ENCODE results near the gene THSD4.
"Not testable (repeated sequence)": the region's sequence is repeated elsewhere in the genome, so short reads cannot be mapped to it uniquely, and the experiment has no call there.

The THSD4 gene

DNA sequence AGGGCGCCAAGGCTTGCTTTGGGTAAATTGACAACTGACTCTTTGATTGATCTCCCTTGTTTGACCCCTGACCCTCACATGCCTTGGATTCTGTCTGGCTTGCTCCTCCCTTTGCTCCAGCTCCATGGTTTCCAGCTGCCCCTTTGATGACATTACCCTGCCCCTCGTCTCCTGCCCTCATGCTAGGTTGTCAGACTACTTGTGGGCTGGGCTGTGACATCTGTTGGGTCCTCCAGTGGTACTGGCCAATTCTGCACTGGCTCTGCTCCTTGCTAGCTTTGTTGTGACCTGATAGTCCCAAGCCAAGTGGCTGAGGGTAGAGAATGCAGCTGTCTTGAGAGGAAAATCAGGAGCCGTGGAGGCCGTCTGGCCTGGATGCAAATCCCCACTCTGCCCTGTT lies 6.2 kb downstream of the THSD4 start:
- H3K4me3 ChIP-seq (ENCODE audit: low read depth, low read length): no peak overlapping the region
- in situ Hi-C loops (cut with HindIII; ENCODE audit: low sequenced_read_pairs): no loop called here
- no peak for DNase-seq (ENCODE audit: low read depth, low spot score)

DNA sequence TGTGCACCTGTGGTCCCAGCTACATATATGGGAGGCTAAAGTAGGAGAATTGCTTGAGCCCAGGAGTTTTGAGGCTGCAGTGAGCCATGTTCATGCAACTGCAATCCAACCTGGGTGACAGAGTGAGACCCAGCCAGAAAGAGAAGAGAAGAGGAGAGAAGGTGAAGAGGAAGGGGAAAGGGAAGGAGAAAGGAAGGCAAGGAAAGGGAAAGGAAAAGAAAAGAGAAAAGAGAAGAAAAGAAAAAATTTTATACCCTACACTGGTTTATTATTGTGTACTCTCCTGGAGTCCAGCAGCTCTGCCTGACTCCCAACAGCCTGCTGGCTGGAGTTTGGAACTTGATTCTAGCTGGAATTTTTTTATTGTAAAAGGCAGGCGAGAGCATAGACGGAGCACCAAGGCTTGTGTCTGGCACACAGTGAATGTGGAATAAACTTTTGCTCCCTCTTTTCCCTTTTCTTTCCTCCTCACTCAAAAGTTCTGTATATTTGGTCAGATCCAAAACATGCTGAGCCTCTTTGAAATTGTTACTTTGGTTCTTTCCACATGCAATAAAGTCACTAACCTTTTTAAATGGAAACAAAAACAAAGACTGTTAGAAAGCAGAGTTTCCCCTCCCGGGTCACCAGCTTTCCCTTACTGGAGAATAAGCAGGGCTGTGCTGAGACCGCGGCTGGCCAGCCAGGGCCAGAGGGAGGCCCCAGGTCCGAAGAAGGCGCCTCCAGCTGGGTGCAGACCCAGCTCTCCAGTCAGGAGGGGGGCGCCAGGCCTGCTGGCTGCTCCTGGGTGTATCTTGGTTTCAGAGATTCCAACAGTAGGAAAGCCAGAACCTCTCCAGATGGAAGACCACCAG lies 9.9 kb downstream of the THSD4 start:
- TF ChIP-seq, protein P1, sequence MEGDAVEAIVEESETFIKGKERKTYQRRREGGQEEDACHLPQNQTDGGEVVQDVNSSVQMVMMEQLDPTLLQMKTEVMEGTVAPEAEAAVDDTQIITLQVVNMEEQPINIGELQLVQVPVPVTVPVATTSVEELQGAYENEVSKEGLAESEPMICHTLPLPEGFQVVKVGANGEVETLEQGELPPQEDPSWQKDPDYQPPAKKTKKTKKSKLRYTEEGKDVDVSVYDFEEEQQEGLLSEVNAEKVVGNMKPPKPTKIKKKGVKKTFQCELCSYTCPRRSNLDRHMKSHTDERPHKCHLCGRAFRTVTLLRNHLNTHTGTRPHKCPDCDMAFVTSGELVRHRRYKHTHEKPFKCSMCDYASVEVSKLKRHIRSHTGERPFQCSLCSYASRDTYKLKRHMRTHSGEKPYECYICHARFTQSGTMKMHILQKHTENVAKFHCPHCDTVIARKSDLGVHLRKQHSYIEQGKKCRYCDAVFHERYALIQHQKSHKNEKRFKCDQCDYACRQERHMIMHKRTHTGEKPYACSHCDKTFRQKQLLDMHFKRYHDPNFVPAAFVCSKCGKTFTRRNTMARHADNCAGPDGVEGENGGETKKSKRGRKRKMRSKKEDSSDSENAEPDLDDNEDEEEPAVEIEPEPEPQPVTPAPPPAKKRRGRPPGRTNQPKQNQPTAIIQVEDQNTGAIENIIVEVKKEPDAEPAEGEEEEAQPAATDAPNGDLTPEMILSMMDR (IDR thresholded peaks at IDR 0.05; ENCODE audit: low read depth, low read length): no peak
- peak; percentile 67 for DNase-seq (ENCODE audit: low read depth, low spot score)
- in situ Hi-C loops (cut with HindIII; ENCODE audit: low sequenced_read_pairs): no loop called here
- H3K4me3 ChIP-seq (ENCODE audit: low read depth, low read length): no peak overlapping the region

More for the DNA sequence above, 6.2 kb downstream of the THSD4 start:
- TF ChIP-seq, protein P1 (IDR thresholded peaks at IDR 0.05; ENCODE audit: low read depth, low read length): no peak

DNA sequence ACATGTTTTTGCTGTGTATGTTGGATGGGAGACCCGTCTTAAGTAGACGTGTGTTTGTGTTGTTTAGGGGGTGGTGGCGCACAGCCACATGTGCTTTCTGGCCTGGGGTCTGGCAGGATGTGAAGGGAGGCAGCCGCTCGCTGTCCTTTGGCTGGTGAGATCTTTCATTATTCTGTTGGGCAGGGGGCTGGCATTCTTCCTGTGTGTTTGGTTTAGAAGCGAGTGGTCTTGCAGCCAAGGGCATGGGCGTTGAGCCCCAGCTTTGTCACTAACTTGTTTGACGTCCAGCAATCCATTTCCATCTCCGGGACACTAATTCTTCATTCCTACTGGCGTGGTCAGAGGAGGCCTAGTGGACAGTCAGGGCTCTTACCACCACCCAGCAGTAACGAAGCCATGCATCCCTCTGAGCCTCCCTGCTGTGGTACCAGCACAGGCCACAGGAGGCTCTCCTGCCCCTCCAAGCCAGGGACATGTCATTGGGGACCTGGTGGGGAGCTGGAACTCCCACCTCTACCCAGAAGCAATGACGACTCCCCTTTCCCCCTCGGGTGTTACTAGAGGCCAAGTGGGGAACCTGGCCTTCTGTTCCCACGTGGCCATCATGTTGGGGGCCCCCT lies 10.7 kb downstream of the THSD4 start:
- no peak for DNase-seq (ENCODE audit: low read depth, low spot score)
- in situ Hi-C loops (cut with HindIII; ENCODE audit: low sequenced_read_pairs): no loop called here
- TF ChIP-seq, protein P1 (IDR thresholded peaks at IDR 0.05; ENCODE audit: low read depth, low read length): peak; percentile 44
- no peak overlapping the region for H3K4me3 ChIP-seq (ENCODE audit: low read depth, low read length)

DNA sequence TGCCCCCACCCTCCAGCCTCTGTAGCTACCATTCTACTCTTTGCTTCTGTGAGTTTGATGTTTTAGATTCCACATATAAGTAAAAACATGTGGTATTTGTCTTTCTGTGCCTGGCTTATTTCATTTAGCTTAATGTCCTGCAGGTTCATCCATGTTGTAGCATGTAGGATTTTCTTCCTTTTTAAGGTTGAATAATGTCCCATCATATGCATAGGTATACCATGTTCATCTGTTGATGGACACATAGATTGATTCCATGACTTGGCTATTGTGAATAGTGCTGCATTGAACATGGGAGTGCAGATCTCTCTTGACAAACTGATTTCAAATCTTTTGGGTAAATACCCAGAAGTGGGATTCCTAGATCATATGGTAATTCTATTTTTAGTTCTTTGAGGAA lies 11.8 kb downstream of the THSD4 start:
- DNase-seq (ENCODE audit: low read depth, low spot score): no peak
- TF ChIP-seq, protein P1 (IDR thresholded peaks at IDR 0.05; ENCODE audit: low read depth, low read length): no peak
- no peak overlapping the region for H3K4me3 ChIP-seq (ENCODE audit: low read depth, low read length)
- in situ Hi-C loops (cut with HindIII; ENCODE audit: low sequenced_read_pairs): no loop called here

DNA sequence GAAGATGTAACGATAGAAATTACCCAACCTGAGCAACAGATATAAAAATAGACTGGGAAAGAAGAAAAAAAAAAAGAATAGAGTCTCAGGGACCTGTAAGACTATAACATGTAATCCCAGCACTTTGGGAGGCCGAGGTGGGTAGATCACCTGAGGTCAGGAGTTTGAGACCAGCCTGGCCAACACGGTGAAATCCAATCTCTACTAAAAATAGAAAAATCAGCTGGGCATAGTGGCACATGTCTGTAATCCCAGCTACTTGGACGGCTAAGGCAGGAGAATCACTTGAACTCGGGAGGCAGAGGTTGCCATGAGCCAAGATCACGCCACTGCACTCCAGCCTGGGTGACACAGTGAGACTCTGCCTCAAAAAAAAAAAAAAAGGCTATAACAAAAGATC lies 12.9 kb downstream of the THSD4 start:
- DNase-seq (ENCODE audit: low read depth, low spot score); in situ Hi-C loops (cut with HindIII; ENCODE audit: low sequenced_read_pairs); H3K4me3 ChIP-seq (ENCODE audit: low read depth, low read length): not testable (repeated sequence)

DNA sequence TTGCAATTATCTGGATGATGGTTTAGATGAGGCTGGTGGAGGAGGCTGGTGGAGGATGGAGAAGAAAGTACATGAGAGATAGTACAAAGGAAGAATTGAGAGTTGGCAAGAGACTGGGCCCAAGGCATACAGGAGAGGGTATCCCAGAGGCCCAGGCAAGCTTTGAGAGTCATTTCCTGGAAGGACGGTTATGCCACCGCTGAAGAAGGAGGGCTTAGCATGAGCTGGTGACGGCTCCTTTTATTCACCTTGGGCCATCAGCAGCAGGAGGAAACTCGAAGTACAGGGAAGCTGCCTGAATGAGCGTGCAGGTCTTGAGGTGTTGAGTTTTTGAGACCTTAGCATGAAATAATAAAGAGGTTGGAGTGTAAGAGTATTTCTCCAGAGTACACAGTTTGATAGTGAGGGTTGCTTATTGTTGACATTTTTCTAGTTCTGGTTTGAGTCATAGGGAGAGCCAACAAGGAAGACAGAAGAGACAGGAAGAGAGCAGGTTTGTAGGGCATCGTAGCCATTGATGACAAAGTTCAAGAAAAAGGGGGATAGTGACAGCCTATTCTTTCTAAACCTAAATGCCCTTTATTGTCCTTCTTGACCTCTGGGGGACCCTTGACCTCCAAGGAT lies 13.8 kb downstream of the THSD4 start:
- H3K4me3 ChIP-seq (ENCODE audit: low read depth, low read length): no peak overlapping the region
- TF ChIP-seq, protein P1 (IDR thresholded peaks at IDR 0.05; ENCODE audit: low read depth, low read length): no peak
- DNase-seq (ENCODE audit: low read depth, low spot score): no peak
- in situ Hi-C loops (cut with HindIII; ENCODE audit: low sequenced_read_pairs): no loop called here

DNA sequence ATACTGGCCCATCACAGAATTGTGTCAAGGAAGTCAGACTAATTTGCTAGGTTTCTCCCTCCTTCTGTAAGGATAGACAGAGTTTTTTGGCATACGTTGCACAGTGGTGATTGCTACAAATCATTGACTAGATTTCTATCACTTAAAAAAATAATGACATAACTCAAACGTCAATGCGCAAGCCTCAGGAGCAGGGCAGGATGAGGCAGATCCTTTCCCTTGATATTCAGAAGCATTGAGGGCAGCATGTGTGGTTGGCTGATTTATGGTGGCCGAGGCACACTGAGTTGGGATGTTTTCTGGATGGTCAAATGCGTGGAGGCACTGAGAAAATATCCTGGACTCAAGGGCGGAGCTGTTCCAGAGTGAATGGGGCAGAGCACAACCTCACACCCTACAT lies 14.4 kb downstream of the THSD4 start:
- TF ChIP-seq, protein P1 (IDR thresholded peaks at IDR 0.05; ENCODE audit: low read depth, low read length): no peak
- in situ Hi-C loops (cut with HindIII; ENCODE audit: low sequenced_read_pairs): no loop called here
- H3K4me3 ChIP-seq (ENCODE audit: low read depth, low read length): no peak overlapping the region
- DNase-seq (ENCODE audit: low read depth, low spot score): no peak
